GM04503 (cell line): ENCODE results near the gene ABI3.

Source experiments
- DNase-seq: peaks from one replicate; pipeline ENCODE4 v3.0.0-alpha.2; 2012; ENCODE audit warnings: low read depth

ABI3 gene

GRCh38 chr17:49197346-49197998 lies 13.0 kb upstream of the ABI3 start:
- DNase-seq: no peak

- DNase-seq: no peak
Observed at GRCh38 chr17:49198211-49198610, 12.3 kb upstream of the ABI3 start.

- DNase-seq: no peak
Observed at GRCh38 chr17:49200423-49201083, 10.0 kb upstream of the ABI3 start.

- DNase-seq: no peak
Observed at GRCh38 chr17:49201481-49201927, 9.0 kb upstream of the ABI3 start.

GRCh38 chr17:49203796-49204195 lies 6.7 kb upstream of the ABI3 start:
- DNase-seq: no peak

GRCh38 chr17:49204516-49204915 lies 6.0 kb upstream of the ABI3 start:
- no peak for DNase-seq

GRCh38 chr17:49209061-49209571 lies 1.4 kb upstream of the ABI3 start:
- no peak for DNase-seq

- DNase-seq: no peak
Observed at GRCh38 chr17:49213399-49213798, 2.9 kb downstream of the ABI3 start.

- no peak for DNase-seq
Observed at GRCh38 chr17:49213847-49214246, 3.3 kb downstream of the ABI3 start.

GRCh38 chr17:49214676-49215360 lies 4.3 kb downstream of the ABI3 start:
- no peak for DNase-seq

GRCh38 chr17:49216482-49216881 lies 6.0 kb downstream of the ABI3 start:
- no peak for DNase-seq

GRCh38 chr17:49216953-49217650 lies 6.6 kb downstream of the ABI3 start:
- no peak for DNase-seq

- DNase-seq: no peak
Observed at GRCh38 chr17:49217651-49218413, 7.3 kb downstream of the ABI3 start.

GRCh38 chr17:49218941-49219913 lies 8.7 kb downstream of the ABI3 start:
- no peak for DNase-seq

GRCh38 chr17:49219987-49220386 lies 9.5 kb downstream of the ABI3 start:
- DNase-seq: no peak

- DNase-seq: no peak
Observed at GRCh38 chr17:49223168-49223516, 12.6 kb downstream of the ABI3 start.

- DNase-seq: no peak
Observed at GRCh38 chr17:49223517-49224197, 13.2 kb downstream of the ABI3 start.

- DNase-seq: no peak
Observed at GRCh38 chr17:49224198-49224996, 13.9 kb downstream of the ABI3 start.

- no peak for DNase-seq
Observed at GRCh38 chr17:49224997-49225337, 14.5 kb downstream of the ABI3 start.
